ENCODE measurements around the gene GRM5.

Gene GRM5

DNA sequence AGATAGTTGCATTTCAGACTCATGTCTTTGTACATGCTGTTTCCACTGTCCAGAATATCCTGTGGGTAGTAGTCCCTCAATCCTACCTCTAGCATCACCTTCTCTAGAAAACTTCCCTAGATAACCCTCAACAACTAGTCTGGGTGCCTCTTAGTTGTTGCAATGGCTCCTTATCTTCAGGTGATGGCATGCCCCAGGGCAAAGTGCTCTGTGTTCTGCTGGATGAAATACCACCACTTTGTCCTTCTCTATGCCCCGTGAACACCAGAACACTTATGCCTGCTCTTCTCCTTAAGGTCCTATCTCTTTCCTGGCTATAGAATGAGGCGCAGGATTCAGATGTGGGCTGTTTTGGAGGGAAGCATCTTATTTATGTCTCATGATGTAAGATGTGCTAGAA is 569.9 kb downstream of the GRM5 start:
- no peak for DNase-seq (ENCODE audit: low read depth)
- H3K4me3 ChIP-seq (replicated peaks; ENCODE audit: low read depth, low read length), result no peak overlapping the region
- TF ChIP-seq, protein P1, sequence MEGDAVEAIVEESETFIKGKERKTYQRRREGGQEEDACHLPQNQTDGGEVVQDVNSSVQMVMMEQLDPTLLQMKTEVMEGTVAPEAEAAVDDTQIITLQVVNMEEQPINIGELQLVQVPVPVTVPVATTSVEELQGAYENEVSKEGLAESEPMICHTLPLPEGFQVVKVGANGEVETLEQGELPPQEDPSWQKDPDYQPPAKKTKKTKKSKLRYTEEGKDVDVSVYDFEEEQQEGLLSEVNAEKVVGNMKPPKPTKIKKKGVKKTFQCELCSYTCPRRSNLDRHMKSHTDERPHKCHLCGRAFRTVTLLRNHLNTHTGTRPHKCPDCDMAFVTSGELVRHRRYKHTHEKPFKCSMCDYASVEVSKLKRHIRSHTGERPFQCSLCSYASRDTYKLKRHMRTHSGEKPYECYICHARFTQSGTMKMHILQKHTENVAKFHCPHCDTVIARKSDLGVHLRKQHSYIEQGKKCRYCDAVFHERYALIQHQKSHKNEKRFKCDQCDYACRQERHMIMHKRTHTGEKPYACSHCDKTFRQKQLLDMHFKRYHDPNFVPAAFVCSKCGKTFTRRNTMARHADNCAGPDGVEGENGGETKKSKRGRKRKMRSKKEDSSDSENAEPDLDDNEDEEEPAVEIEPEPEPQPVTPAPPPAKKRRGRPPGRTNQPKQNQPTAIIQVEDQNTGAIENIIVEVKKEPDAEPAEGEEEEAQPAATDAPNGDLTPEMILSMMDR (IDR thresholded peaks at IDR 0.05; ENCODE audit: low read length, missing control alignments), result no peak

DNA sequence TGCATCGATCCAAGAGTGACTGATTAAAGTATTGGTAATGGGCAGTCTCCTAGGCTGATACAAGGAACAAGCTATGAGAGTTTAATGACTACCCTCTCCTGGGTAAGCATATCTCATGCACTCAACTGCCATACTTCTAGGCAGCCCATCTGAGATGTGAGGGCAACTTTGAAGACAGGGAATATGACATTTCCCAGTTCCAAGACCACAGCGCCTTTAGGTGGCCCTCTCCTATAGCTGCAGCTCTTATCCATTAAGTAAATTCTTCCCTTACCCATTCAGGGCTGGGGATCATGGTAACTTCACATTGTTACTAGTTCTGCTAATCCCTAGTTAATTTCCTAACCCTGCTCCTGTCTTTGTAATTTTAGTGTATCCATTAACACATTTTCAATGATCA is 570.9 kb downstream of the GRM5 start:
- TF ChIP-seq, protein P1 (IDR thresholded peaks at IDR 0.05; ENCODE audit: low read length, missing control alignments), result no peak
- no peak overlapping the region for H3K4me3 ChIP-seq (replicated peaks; ENCODE audit: low read depth, low read length)
- no peak for DNase-seq (ENCODE audit: low read depth)

DNA sequence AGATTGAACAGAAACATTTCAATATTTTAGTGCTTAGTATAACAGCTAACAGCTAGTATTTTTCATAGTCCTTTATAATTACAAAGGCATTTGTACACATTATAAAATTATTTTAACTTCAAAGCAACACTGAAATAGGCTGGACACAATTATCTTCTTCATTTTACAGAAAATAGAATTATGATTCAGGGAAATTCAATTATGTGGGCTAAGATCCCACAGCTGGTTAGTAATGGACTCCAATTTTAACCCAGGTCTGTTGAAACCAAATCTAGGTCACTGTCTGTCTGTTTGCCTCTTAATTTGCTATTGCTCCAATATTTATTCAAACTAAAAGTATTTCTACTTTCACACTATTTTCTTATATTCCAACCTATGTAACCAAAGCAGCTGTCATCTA is 574.1 kb downstream of the GRM5 start:
- TF ChIP-seq, protein P1 (IDR thresholded peaks at IDR 0.05; ENCODE audit: low read length, missing control alignments), result no peak
- DNase-seq (ENCODE audit: low read depth), result no peak
- H3K4me3 ChIP-seq (replicated peaks; ENCODE audit: low read depth, low read length), result no peak overlapping the region

DNA sequence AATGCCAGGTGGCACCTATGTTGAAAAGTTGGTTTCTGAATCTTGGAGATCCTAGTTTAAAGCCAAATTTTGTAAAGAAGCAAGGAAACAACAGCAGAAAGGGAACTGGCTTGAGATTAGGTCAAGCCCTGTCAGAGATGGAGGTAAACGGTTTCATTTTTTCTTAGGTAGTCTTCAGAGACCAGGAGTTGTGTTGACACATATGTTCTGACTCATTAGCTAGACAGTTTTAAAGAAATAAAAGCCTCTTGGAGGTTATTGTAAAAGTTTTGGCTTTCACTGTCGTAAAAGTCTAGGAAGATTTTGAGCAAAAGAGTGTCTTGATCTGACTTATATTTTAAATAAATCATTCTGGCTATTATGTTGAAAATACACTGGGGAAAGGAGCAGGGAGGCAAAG is 576.8 kb downstream of the GRM5 start:
- TF ChIP-seq, protein P1 (IDR thresholded peaks at IDR 0.05; ENCODE audit: low read length, missing control alignments), result no peak
- H3K4me3 ChIP-seq (replicated peaks; ENCODE audit: low read depth, low read length), result no peak overlapping the region
- DNase-seq (ENCODE audit: low read depth), result no peak

DNA sequence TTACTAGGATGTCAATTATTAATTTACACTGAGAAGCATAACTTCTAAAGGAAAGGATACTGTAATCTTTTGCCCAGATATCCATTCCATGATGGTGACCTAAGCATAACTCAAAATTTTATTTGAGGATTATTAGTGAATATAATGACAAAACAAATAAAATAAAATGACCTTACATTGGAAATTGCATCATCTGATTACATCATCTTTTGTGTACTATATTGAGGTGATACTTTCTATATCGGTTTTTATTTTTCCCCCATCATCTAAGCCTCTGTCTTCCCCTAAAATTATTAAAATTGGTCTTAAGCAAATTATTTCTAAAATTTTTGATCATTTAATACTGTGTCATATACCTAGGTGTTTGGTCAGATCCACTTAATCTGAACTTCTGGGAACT is 578.1 kb downstream of the GRM5 start:
- H3K4me3 ChIP-seq (replicated peaks; ENCODE audit: low read depth, low read length), result no peak overlapping the region
- TF ChIP-seq, protein P1 (IDR thresholded peaks at IDR 0.05; ENCODE audit: low read length, missing control alignments), result no peak
- DNase-seq (ENCODE audit: low read depth), result no peak

DNA sequence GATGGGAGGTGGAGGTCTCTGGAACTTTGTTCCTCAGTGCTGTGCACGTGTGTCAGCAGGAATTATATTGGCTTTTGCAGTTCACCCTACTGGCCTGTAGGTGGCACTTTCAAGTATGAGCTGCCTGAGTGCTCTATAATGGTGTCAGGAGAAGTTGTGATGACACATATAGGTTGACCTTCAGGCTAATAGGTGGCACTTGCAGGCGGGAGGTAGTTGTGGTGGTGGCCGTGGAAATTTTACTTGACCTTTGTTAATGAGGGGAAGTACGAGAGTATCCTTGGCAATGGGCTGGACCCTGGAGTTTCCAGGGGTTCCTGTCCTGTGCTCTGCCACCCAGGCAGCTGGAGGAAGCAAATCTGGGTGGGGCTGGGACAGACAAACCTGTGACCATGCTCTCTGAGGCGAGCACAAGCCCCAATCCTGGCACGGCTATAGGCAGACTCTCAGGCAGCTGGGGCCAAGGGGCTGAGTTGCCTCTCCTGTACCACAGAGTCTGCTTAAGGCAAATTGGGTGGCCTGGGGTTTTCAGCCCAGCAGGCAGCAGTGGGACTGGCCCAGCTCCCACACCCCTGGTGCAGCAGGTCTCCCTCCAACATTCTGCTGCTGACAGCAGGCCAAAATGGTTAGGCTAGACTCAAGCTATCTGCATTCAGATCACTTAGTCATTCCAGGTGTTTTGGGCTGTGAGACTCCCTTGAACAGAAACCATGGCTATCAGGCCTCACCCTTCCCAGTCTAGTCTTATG is 580.7 kb downstream of the GRM5 start:
- peak; percentile 46 for DNase-seq (ENCODE audit: low read depth)
- TF ChIP-seq, protein P1 (IDR thresholded peaks at IDR 0.05; ENCODE audit: low read length, missing control alignments), result peak; percentile 75
- no peak overlapping the region for H3K4me3 ChIP-seq (replicated peaks; ENCODE audit: low read depth, low read length)

DNA sequence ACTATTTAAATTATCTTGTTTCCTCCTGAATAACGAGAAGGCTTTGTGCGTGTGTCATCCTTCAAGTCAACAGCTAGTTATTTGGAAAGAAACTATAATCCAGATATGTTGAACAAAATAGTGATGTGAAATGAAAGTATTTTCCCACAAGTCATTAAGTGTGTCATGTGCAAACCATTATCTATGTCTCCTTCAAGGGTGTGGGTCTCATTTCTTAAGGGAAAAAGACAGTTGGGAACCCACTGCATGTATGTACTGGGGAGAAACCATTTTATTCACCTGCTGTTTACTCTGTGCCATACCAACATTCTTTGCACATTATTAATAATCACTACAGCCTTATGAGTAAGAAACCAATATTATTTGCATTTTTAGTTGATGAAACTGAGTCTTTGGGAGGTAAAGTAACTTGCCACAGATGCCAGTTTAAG is 582.9 kb downstream of the GRM5 start:
- TF ChIP-seq, protein P1 (IDR thresholded peaks at IDR 0.05; ENCODE audit: low read length, missing control alignments), result no peak
- peak; percentile 27 for DNase-seq (ENCODE audit: low read depth)
- no peak overlapping the region for H3K4me3 ChIP-seq (replicated peaks; ENCODE audit: low read depth, low read length)

All from fibroblast of pulmonary artery (primary cell).